ENCODE measurements around the gene SLC10A7. TPM values are rescaled to one million over a fixed set of nuclear protein-coding genes. Genes with fewer than 3 reads are reported as not detected.

SLC10A7 gene
- total and polyA plus RNA-seq, 10 of the 15 experiments (the other 5 are each of a cell fraction or from before 2014, with no cell fraction given) = 4.6 to 23.7 (median 15.6) TPM

DNA sequence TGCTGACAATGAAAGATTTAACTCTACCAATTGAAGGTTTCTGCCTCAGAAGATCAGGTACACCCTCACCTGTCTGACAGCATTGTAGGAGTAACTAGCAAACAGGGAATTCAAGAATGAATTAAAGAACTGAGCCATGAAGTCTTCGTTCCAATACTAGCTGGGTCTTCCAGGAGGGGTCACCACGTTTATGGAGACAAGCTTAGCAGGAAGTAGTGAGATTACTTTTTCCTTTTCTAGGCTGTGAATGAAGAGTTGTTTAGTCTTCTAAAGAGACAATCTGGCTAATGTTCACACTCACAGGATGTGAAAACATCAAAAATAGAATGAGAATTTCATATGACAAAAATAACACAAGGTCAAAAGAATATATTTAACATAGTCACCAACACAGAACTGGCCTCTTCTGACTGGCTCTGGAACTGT, 252.5 kb downstream of the SLC10A7 start (continued):
- TF ChIP-seq, protein P1, sequence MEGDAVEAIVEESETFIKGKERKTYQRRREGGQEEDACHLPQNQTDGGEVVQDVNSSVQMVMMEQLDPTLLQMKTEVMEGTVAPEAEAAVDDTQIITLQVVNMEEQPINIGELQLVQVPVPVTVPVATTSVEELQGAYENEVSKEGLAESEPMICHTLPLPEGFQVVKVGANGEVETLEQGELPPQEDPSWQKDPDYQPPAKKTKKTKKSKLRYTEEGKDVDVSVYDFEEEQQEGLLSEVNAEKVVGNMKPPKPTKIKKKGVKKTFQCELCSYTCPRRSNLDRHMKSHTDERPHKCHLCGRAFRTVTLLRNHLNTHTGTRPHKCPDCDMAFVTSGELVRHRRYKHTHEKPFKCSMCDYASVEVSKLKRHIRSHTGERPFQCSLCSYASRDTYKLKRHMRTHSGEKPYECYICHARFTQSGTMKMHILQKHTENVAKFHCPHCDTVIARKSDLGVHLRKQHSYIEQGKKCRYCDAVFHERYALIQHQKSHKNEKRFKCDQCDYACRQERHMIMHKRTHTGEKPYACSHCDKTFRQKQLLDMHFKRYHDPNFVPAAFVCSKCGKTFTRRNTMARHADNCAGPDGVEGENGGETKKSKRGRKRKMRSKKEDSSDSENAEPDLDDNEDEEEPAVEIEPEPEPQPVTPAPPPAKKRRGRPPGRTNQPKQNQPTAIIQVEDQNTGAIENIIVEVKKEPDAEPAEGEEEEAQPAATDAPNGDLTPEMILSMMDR (IDR thresholded peaks at IDR 0.05 in 2 of 3, conservative IDR thresholded peaks at IDR 0.05 in 1 of 3; ENCODE audit: control insufficient read depth in 2 of 3, extremely low read depth in 1 of 3, insufficient read depth in 1 of 3, low read depth in 3 of 3, low read length in 3 of 3) = peak in 1 of 3 experiments; percentile 2; a peak in 1 of 6 replicates
- TF ChIP-seq CBX3 (IDR thresholded peaks at IDR 0.05; ENCODE audit: borderline replicate concordance, low read depth) (no peak), NR2F1 (conservative IDR thresholded peaks at IDR 0.05) (no peak; the same call in 1 of the 2 replicates), SUPT20H (IDR thresholded peaks at IDR 0.05; ENCODE audit: borderline replicate concordance, control insufficient read depth, low read depth, low read length) (no peak), NFIC (IDR thresholded peaks at IDR 0.05; ENCODE audit: low read depth, low read length) (peak; percentile 92), SMARCA5 (IDR thresholded peaks at IDR 0.05) (no peak), PAX8 (IDR thresholded peaks at IDR 0.05) (no peak), GABPA (IDR thresholded peaks at IDR 0.05; ENCODE audit: low read depth) (peak; percentile 48; the same call in 1 of the 2 replicates), POLR2A (IDR thresholded peaks at IDR 0.05; ENCODE audit: low read depth, low read length) (no peak), HDGF (IDR thresholded peaks at IDR 0.05) (no peak), PKNOX1 (IDR thresholded peaks at IDR 0.05) (no peak), TBL1XR1 (IDR thresholded peaks at IDR 0.05; ENCODE audit: low read depth, low read length) (peak; percentile 83; the same call in 1 of the 2 replicates), ZZZ3 (IDR thresholded peaks at IDR 0.05; ENCODE audit: control insufficient read depth, insufficient read length, low read depth) (no peak), BHLHE40 (IDR thresholded peaks at IDR 0.05; ENCODE audit: borderline replicate concordance in 1 of 2, low read depth in 2 of 2, low read length in 1 of 2) (no peak), RELA (IDR thresholded peaks at IDR 0.05; ENCODE audit: borderline replicate concordance, partially characterized antibody) (peak; percentile 31), POLR2AphosphoS5 (IDR thresholded peaks at IDR 0.05; ENCODE audit: low read length) (no peak), IRF5 (IDR thresholded peaks at IDR 0.05; ENCODE audit: borderline replicate concordance) (no peak), CHD4 (IDR thresholded peaks at IDR 0.05) (no peak), ELK1 (IDR thresholded peaks at IDR 0.05; ENCODE audit: low read depth, low read length) (0 out of 2 replicates have a peak, but pooled peaks have one; percentile 5)
- TF ChIP-seq, protein P2, sequence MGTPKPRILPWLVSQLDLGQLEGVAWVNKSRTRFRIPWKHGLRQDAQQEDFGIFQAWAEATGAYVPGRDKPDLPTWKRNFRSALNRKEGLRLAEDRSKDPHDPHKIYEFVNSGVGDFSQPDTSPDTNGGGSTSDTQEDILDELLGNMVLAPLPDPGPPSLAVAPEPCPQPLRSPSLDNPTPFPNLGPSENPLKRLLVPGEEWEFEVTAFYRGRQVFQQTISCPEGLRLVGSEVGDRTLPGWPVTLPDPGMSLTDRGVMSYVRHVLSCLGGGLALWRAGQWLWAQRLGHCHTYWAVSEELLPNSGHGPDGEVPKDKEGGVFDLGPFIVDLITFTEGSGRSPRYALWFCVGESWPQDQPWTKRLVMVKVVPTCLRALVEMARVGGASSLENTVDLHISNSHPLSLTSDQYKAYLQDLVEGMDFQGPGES (IDR thresholded peaks at IDR 0.05) = no peak
- TF ChIP-seq, protein P3, sequence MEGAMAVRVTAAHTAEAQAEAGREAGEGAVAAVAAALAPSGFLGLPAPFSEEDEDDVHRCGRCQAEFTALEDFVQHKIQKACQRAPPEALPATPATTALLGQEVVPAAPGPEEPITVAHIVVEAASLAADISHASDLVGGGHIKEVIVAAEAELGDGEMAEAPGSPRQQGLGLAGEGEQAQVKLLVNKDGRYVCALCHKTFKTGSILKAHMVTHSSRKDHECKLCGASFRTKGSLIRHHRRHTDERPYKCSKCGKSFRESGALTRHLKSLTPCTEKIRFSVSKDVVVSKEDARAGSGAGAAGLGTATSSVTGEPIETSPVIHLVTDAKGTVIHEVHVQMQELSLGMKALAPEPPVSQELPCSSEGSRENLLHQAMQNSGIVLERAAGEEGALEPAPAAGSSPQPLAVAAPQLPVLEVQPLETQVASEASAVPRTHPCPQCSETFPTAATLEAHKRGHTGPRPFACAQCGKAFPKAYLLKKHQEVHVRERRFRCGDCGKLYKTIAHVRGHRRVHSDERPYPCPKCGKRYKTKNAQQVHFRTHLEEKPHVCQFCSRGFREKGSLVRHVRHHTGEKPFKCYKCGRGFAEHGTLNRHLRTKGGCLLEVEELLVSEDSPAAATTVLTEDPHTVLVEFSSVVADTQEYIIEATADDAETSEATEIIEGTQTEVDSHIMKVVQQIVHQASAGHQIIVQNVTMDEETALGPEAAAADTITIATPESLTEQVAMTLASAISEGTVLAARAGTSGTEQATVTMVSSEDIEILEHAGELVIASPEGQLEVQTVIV (IDR thresholded peaks at IDR 0.05; ENCODE audit: borderline replicate concordance, partially characterized antibody) = no peak
